ENCODE measurements around the gene CHST11.

The CHST11 gene

GRCh38 chr12:104529130-104529874, 72.6 kb downstream of the CHST11 start:
- TF ChIP-seq, protein P1, sequence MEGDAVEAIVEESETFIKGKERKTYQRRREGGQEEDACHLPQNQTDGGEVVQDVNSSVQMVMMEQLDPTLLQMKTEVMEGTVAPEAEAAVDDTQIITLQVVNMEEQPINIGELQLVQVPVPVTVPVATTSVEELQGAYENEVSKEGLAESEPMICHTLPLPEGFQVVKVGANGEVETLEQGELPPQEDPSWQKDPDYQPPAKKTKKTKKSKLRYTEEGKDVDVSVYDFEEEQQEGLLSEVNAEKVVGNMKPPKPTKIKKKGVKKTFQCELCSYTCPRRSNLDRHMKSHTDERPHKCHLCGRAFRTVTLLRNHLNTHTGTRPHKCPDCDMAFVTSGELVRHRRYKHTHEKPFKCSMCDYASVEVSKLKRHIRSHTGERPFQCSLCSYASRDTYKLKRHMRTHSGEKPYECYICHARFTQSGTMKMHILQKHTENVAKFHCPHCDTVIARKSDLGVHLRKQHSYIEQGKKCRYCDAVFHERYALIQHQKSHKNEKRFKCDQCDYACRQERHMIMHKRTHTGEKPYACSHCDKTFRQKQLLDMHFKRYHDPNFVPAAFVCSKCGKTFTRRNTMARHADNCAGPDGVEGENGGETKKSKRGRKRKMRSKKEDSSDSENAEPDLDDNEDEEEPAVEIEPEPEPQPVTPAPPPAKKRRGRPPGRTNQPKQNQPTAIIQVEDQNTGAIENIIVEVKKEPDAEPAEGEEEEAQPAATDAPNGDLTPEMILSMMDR (IDR thresholded peaks at IDR 0.05; ENCODE audit: control insufficient read depth, insufficient read depth, low read depth, low read length, missing control alignments): no peak
- no peak overlapping the region for H3K4me3 ChIP-seq (ENCODE audit: control insufficient read depth, low read depth, low read length)
- DNase-seq (ENCODE audit: low read depth): no peak

GRCh38 chr12:104532636-104533035, 75.9 kb downstream of the CHST11 start:
- TF ChIP-seq, protein P1 (IDR thresholded peaks at IDR 0.05; ENCODE audit: control insufficient read depth, insufficient read depth, low read depth, low read length, missing control alignments): no peak
- DNase-seq (ENCODE audit: low read depth): no peak
- H3K4me3 ChIP-seq (ENCODE audit: control insufficient read depth, low read depth, low read length): no peak overlapping the region

GRCh38 chr12:104533134-104533533, 76.4 kb downstream of the CHST11 start:
- H3K4me3 ChIP-seq (ENCODE audit: control insufficient read depth, low read depth, low read length): no peak overlapping the region
- TF ChIP-seq, protein P1 (IDR thresholded peaks at IDR 0.05; ENCODE audit: control insufficient read depth, insufficient read depth, low read depth, low read length, missing control alignments): no peak
- no peak for DNase-seq (ENCODE audit: low read depth)

DNA sequence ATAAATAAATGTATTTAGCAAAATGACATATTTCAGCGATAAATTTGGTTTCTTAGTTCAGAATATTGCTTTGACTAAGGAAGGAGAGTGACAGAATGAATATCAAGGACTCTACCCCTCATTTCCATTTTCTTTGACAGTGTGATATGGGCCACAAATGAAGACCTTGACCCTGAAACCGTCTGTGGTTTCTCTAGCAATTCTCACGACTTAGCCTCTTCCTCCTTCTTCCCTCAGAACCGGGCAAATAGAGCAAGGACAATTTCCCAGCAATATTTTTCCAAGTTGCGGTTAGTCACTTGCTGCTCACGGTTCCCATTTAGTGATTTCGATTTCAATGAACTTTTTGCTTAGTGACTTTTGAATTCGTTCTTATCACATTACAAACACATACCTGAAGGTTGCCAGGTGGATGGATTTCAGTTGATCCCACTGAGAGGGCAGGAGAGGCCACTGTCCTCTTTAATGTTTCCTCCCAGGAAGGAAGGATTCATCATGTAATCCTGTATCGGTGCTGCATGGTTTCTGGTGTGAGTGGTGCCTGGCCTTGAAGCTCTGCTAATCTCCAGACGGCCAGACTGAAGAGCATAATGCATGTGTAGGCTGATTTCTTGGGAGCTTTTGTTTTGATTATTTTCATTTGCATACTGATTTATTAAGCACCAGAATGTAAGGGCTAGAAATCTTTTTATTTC, 77.6 kb downstream of the CHST11 start:
- TF ChIP-seq, protein P1 (IDR thresholded peaks at IDR 0.05; ENCODE audit: control insufficient read depth, insufficient read depth, low read depth, low read length, missing control alignments): no peak
- DNase-seq (ENCODE audit: low read depth): no peak
- H3K4me3 ChIP-seq (ENCODE audit: control insufficient read depth, low read depth, low read length): no peak overlapping the region

DNA sequence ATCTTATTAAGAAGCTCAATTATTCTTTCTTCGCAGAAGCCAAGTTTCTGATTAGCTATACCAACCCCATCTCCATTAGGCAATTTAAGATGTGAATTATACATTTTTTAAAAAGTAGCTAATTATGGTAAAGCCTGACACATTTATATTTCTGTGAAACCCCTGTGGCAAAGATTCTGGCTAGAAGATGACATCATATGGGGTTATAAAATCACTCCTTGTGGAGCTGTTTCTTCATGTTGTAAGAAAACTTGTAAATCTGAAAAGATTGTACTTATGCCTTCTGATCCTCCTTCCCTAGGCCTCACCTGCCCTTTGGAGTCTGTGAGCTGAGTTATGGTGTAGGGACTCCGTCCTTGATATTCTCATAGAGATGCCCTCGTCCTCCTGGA, 78.1 kb downstream of the CHST11 start:
- no peak for DNase-seq (ENCODE audit: low read depth)
- no peak overlapping the region for H3K4me3 ChIP-seq (ENCODE audit: control insufficient read depth, low read depth, low read length)
- TF ChIP-seq, protein P1 (IDR thresholded peaks at IDR 0.05; ENCODE audit: control insufficient read depth, insufficient read depth, low read depth, low read length, missing control alignments): no peak

GRCh38 chr12:104535369-104535768, 78.6 kb downstream of the CHST11 start:
- TF ChIP-seq, protein P1 (IDR thresholded peaks at IDR 0.05; ENCODE audit: control insufficient read depth, insufficient read depth, low read depth, low read length, missing control alignments): no peak
- no peak overlapping the region for H3K4me3 ChIP-seq (ENCODE audit: control insufficient read depth, low read depth, low read length)
- no peak for DNase-seq (ENCODE audit: low read depth)
